ENCODE data around the gene ACACB. TPM values are rescaled to one million over a fixed set of nuclear protein-coding genes. Genes with fewer than 3 reads are reported as not detected.

Gene ACACB
- total and polyA plus RNA-seq, 2 experiments from 2014 or later, result 6.2 to 15.4 TPM

GRCh38 chr12:109201496-109201885 is 85.1 kb downstream of the ACACB start:
- Mint-ChIP-seq H3K27me3 (ENCODE audit: insufficient read depth, low read depth, poor library complexity) (peaks cover 7% of the 10 kb centered on the region), H3K4me3 (no peak overlapping the region)
- DNase-seq (ENCODE audit: low spot score), result no peak

More at GRCh38 chr12:109201496-109201885, 85.1 kb downstream of the ACACB start:
- no peak for TF ChIP-seq JUNB (IDR thresholded peaks at IDR 0.05; ENCODE audit: unreplicated experiment)
- no peak for TF ChIP-seq ZNF462 (CRISPR knock-in tag; IDR thresholded peaks at IDR 0.05)
- no peak for TF ChIP-seq EZH2 (IDR thresholded peaks at IDR 0.05; ENCODE audit: low read depth, unreplicated experiment)
- TF ChIP-seq ZNF331 (CRISPR knock-in tag; IDR thresholded peaks at IDR 0.05; ENCODE audit: low read depth), result no peak
- TF ChIP-seq CTCF (conservative IDR thresholded peaks at IDR 0.05; ENCODE audit: low read depth in 2 of 2), result no peak
- no peak for TF ChIP-seq CREB1 (CRISPR knock-in tag; IDR thresholded peaks at IDR 0.05; ENCODE audit: low read depth)
- no peaks in the 10 kb centered on the region for H4K20me1 ChIP-seq (replicated peaks; ENCODE audit: insufficient read depth)
- no peaks in the 10 kb centered on the region for H3K36me3 ChIP-seq (ENCODE audit: insufficient read depth)
- H2AFZ ChIP-seq, result no peak overlapping the region
- H3K27ac Mint-ChIP-seq, result peak overlapping the region; percentile 24; the same call in 1 of the 2 replicates
- no peaks in the 10 kb centered on the region for H3K9me2 ChIP-seq (ENCODE audit: insufficient read depth)
- peaks cover 27% of the 10 kb centered on the region for H3K36me3 Mint-ChIP-seq (ENCODE audit: low read depth)
- no peaks in the 10 kb centered on the region for H3F3A ChIP-seq (replicated peaks; ENCODE audit: low read depth)
- no peaks in the 10 kb centered on the region for H3K27me3 ChIP-seq (ENCODE audit: insufficient read depth)
- no peak overlapping the region for H3K4me3 ChIP-seq
- no peaks in the 10 kb centered on the region for H3K4me1 Mint-ChIP-seq
- H3K79me2 ChIP-seq (replicated peaks; ENCODE audit: insufficient read depth), result no peaks in the 10 kb centered on the region
- H3K27ac ChIP-seq (ENCODE audit: low read depth), result no peak overlapping the region
- no peaks in the 10 kb centered on the region; the same call in 2 of the 3 replicates for H3K9me3 Mint-ChIP-seq
- H3K4me1 ChIP-seq (ENCODE audit: insufficient read depth), result no peaks in the 10 kb centered on the region
- H3K4me2 ChIP-seq, result no peak overlapping the region
- no peak for ATAC-seq

Measured in GM23338 (cell line).